ENCODE measurements around the gene ADAMTS9. TPM values are rescaled to one million over a fixed set of nuclear protein-coding genes. Genes with fewer than 3 reads are reported as not detected.

The ADAMTS9 gene
- total and polyA plus RNA-seq, 2 donors (not counting 1 experiment from before 2014, with no cell fraction given): not detected

DNA sequence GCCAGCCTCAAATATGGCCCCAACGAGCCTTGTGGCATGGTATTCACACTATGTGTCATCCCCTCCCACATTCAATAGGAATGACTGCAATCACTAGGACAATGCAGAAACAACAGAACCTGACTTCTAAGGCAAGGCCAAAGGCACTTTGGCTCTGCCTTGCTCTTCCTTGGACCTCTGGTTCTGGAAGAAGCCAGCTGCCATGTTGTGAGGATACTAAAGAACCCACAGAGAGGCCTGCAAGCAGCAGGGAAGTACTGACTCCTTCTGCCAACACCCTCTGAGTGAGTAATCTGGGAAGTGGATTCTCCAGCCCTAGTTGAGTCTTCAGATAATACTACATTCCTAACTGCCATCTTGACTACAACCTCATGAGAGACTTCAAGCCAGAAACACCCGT, 64.7 kb downstream of the ADAMTS9 start:
- Histone ChIP-seq H3K27ac (ENCODE audit: low read length in 2 of 2) (no peak overlapping the region), H3K4me3 (ENCODE audit: control extremely low read depth in 1 of 5, extremely low read depth in 1 of 5, insufficient read depth in 1 of 5, low read depth in 2 of 5, low read length in 4 of 5) (no peak overlapping the region), H4K20me1 (ENCODE audit: control insufficient read depth, insufficient read depth, low read length, poor library complexity, severe bottlenecking) (no peaks in the 10 kb centered on the region), H3K79me2 (ENCODE audit: control insufficient read depth, insufficient read depth, low read length) (no peaks in the 10 kb centered on the region), H3K27me3 (replicated peaks in 1 of 4; ENCODE audit: control extremely low read depth in 1 of 4, control insufficient read depth in 3 of 4, insufficient read depth in 4 of 4, low read length in 3 of 4) (no peaks in the 10 kb centered on the region), H2AFZ (ENCODE audit: insufficient read depth, low read depth, low read length, poor library complexity, severe bottlenecking) (no peak overlapping the region), H3K9ac (ENCODE audit: low read length) (no peak overlapping the region), H3K9me3 (ENCODE audit: control extremely low read depth in 1 of 3, control insufficient read depth in 2 of 3, insufficient read depth in 1 of 3, low read length in 2 of 3) (no peaks in the 10 kb centered on the region), H3K4me2 (replicated peaks; ENCODE audit: low read depth, low read length, poor library complexity, severe bottlenecking) (no peak overlapping the region), H3K4me1 (ENCODE audit: control insufficient read depth in 2 of 2, insufficient read depth in 2 of 2, low read length in 2 of 2) (no peaks in the 10 kb centered on the region), H3K36me3 (replicated peaks in 1 of 2; ENCODE audit: control extremely low read depth in 1 of 2, control insufficient read depth in 1 of 2, extremely low read depth in 1 of 2, insufficient read depth in 2 of 2, low read length in 1 of 2) (no peaks in the 10 kb centered on the region)
- H3K27ac Mint-ChIP-seq: no peak overlapping the region
- TF ChIP-seq EZH2 (IDR thresholded peaks at IDR 0.05; ENCODE audit: borderline replicate concordance, insufficient read depth, low read depth, low read length, poor library complexity, severe bottlenecking): no peak
- TF ChIP-seq, protein P1, sequence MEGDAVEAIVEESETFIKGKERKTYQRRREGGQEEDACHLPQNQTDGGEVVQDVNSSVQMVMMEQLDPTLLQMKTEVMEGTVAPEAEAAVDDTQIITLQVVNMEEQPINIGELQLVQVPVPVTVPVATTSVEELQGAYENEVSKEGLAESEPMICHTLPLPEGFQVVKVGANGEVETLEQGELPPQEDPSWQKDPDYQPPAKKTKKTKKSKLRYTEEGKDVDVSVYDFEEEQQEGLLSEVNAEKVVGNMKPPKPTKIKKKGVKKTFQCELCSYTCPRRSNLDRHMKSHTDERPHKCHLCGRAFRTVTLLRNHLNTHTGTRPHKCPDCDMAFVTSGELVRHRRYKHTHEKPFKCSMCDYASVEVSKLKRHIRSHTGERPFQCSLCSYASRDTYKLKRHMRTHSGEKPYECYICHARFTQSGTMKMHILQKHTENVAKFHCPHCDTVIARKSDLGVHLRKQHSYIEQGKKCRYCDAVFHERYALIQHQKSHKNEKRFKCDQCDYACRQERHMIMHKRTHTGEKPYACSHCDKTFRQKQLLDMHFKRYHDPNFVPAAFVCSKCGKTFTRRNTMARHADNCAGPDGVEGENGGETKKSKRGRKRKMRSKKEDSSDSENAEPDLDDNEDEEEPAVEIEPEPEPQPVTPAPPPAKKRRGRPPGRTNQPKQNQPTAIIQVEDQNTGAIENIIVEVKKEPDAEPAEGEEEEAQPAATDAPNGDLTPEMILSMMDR (IDR thresholded peaks at IDR 0.05): no peak
- no peaks in the 10 kb centered on the region for H3K4me1 Mint-ChIP-seq
- DNase-seq: no peak
- H3K4me3 Mint-ChIP-seq: no peak overlapping the region
- no peaks in the 10 kb centered on the region for H3K9me3 Mint-ChIP-seq (ENCODE audit: insufficient read depth)
- H3K27me3 Mint-ChIP-seq: no peaks in the 10 kb centered on the region
- ChIA-PET POLR2A (no interaction called here), CTCF (no interaction called here)
- 100% methylated on average over 1 of the region's 2 CpGs for WGBS (ENCODE audit: insufficient coverage)
- no peak for ATAC-seq (ENCODE audit: low read depth)
- intact Hi-C loops (cut with micrococcal nuclease): no loop called here

DNA sequence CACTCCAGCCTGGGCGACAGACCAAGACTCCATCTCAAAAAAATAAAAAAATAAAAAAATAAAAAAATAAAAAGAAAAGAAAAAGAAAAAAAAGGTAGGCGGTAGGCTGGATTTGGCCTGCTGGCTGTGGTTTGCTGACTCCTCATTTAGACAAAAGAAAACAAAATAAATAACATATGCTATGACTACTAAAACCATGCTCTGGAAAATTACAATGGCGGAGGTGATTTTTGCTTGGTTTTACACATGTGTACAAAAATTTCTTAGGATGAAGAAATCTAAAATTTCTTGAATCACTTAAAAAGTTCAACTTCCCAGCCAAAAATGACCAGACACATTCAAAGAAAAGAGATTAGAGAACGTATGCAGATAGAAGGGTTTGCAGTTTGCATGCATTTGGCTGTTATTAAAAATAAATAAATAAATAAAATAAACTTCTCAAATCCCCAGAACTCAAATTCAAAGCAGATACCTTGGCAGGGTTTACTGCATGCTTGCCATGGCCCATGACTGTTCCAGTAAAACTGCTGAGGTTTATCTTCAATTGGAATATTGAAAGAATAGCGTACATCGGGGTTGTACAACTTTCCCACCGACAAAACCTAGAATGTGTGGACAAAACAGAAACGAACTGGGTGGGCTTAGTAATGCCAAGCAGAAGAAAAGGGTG, 65.9 kb downstream of the ADAMTS9 start:
- no peak overlapping the region for H3K27ac ChIP-seq (ENCODE audit: low read length in 2 of 2)
- Mint-ChIP-seq H3K9me3 (ENCODE audit: insufficient read depth) (no peaks in the 10 kb centered on the region), H3K27ac (no peak overlapping the region), H3K27me3 (no peaks in the 10 kb centered on the region), H3K4me3 (no peak overlapping the region), H3K4me1 (no peaks in the 10 kb centered on the region)
- H3K4me2 ChIP-seq (replicated peaks; ENCODE audit: low read depth, low read length, poor library complexity, severe bottlenecking): no peak overlapping the region
- no peak for ATAC-seq (ENCODE audit: low read depth)
- H3K4me3 ChIP-seq (ENCODE audit: control extremely low read depth in 1 of 5, extremely low read depth in 1 of 5, insufficient read depth in 1 of 5, low read depth in 2 of 5, low read length in 4 of 5): no peak overlapping the region
- H4K20me1 ChIP-seq (ENCODE audit: control insufficient read depth, insufficient read depth, low read length, poor library complexity, severe bottlenecking): no peaks in the 10 kb centered on the region
- H3K4me1 ChIP-seq (ENCODE audit: control insufficient read depth in 2 of 2, insufficient read depth in 2 of 2, low read length in 2 of 2): no peaks in the 10 kb centered on the region
- H3K36me3 ChIP-seq (replicated peaks in 1 of 2; ENCODE audit: control extremely low read depth in 1 of 2, control insufficient read depth in 1 of 2, extremely low read depth in 1 of 2, insufficient read depth in 2 of 2, low read length in 1 of 2): no peaks in the 10 kb centered on the region
- H2AFZ ChIP-seq (ENCODE audit: insufficient read depth, low read depth, low read length, poor library complexity, severe bottlenecking): no peak overlapping the region
- DNase-seq: no peak
- ChIA-PET POLR2A (no interaction called here), CTCF (no interaction called here)
- no peaks in the 10 kb centered on the region for H3K79me2 ChIP-seq (ENCODE audit: control insufficient read depth, insufficient read depth, low read length)
- H3K9ac ChIP-seq (ENCODE audit: low read length): no peak overlapping the region
- no peaks in the 10 kb centered on the region for H3K27me3 ChIP-seq (replicated peaks in 1 of 4; ENCODE audit: control extremely low read depth in 1 of 4, control insufficient read depth in 3 of 4, insufficient read depth in 4 of 4, low read length in 3 of 4)
- no peak for TF ChIP-seq EZH2 (IDR thresholded peaks at IDR 0.05; ENCODE audit: borderline replicate concordance, insufficient read depth, low read depth, low read length, poor library complexity, severe bottlenecking)
- TF ChIP-seq, protein P1 (IDR thresholded peaks at IDR 0.05): no peak
- intact Hi-C loops (cut with micrococcal nuclease): no loop called here
- 88% methylated on average over 4 of the region's 8 CpGs for WGBS (ENCODE audit: insufficient coverage)
- no peaks in the 10 kb centered on the region for H3K9me3 ChIP-seq (ENCODE audit: control extremely low read depth in 1 of 3, control insufficient read depth in 2 of 3, insufficient read depth in 1 of 3, low read length in 2 of 3)

Data from B cell (primary cell).